SW 1271 (cell line): ENCODE measurements around the gene CDH23.
"Not testable (repeated sequence)": the region's sequence is repeated elsewhere in the genome, so short reads cannot be mapped to it uniquely, and the experiment has no call there.

Experiments
- DNase-seq, 2 experiments: peaks; one replicate each; lab custom pipeline; 2025; lab: John Stamatoyannopoulos, UW

The CDH23 gene

DNA sequence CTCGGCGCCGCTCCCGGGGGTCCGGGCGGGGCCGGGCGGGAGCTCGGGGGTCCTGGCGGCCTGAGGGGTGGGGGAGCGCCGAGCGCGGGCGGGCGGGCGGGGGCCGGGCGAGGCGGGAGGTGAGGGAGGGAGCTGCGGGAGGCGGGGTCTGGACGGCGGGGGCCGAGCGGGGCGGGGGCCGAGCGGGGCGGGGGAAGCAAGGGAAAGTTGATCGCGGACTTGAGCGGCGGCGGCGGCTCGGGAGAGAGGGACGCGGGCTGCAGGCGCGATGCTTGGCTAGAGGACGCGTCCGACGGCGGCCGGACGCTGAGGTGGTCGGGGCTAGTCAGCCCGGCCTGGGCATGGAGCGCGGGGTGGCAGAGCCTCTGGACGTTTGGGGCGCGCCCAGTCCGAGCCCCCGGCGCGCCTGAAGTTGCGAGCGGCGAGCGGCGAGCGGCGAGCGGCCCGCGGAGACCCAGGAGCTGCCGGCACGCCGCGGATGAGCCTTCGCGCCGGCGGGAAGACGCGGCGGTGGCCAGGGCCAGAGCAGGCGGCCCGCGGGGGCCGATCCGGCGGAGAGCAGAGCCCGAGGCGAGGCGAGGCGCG lies at the start of gene CDH23:
Gene CDH23 (plus strand): TSS at position 210 of the 585 bp plus-strand sequence. CDS start 42,912 bp downstream, outside the sequence.
- no peak for DNase-seq

DNA sequence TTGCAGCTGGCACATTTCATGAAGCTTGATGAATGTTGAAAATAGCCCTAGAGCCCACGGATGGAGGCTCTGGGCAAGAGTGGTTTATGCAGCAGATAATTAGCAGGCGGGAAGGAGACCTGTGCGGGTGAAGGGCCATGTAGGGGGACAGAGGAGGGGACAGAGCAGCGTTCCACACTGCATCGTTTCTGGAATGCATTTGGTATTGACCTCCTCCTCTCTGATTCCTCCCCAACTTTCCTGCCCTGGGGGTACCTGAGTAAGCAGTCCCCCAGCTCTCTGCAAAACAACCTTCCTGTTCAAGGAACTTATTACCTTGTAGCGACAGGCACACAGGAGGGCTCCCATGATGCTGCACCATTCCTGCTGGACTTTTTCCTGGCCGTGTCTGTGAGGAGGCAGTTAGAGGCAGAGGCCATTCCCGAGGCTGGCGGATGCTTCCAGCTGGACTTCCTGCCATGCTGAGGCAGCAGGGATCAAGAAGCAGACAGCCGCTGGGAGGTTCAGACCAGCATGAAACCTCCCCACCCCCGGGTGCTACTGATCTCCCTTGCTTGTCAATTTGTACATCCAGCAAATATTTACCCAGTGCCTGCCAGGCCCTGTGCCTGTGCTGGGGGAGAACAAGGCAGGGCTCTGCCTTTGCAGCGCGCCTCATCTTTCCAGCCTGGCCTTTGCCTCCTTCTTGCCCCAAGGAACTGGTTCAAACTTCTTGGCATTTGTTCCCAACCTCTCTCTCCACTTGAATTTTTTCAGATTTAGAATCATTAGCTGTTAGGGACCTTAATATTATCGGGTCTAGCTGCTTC lies 48.9 kb upstream of the CDH23 start:
- no peak for DNase-seq

DNA sequence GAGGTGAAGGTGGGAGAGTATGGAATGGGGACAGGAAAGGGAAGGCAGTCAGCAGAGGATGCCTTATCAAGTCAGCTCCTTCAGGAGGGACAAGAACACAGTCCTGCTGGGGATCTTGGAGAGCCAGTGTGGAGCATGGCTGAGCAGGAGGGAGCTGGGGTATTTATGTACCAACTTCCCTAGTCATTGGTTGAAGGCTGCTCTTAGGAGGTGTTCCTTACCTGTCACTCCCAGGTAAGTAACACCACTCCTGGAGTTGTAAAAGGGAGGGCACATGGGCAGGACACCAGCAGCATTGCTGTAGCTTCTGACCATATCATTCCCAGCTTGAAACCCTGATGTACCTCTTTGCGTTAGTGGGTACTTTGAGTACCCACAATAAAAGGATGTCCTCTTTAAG lies 47.9 kb upstream of the CDH23 start:
- DNase-seq = no peak

DNA sequence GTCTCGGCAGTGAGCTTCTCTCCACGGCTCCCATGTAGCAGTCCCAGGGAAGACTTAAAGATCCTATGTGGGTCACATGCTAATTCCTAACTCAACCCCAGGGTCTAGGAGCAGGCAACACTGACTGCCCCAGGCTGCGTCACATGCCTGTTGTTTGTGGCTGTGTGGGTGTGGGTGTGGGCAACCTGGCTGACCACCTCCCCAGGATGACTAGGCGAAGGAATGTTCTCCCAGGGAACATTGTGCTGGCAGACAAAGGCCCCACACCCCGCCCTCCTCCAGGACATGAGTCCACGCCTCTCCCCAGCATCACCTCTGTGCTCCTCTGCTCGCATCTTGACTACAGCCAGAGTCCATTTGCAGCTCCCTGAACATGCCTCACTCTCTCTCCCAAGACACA lies 47.3 kb upstream of the CDH23 start:
- DNase-seq = no peak

DNA sequence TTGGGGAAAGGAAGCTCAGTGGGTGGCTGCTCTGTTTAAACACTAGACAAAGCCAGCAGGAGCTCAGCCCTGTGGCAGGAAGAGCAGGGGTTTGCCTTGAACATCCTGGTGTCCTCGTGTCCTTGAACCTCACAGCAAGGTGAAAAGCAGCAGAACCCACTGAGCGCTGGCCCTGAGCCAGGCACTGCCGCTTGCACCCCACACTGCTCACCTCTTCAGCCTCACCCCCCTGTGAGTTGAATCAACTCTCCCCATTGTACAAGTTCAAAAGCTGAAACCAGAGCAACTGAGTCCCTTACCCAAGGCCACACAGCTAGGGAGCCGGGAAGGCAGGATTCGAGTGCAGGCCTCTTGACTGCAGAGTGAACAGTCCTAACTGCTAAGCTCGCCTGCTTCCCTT lies 45.6 kb upstream of the CDH23 start:
- DNase-seq = no peak

DNA sequence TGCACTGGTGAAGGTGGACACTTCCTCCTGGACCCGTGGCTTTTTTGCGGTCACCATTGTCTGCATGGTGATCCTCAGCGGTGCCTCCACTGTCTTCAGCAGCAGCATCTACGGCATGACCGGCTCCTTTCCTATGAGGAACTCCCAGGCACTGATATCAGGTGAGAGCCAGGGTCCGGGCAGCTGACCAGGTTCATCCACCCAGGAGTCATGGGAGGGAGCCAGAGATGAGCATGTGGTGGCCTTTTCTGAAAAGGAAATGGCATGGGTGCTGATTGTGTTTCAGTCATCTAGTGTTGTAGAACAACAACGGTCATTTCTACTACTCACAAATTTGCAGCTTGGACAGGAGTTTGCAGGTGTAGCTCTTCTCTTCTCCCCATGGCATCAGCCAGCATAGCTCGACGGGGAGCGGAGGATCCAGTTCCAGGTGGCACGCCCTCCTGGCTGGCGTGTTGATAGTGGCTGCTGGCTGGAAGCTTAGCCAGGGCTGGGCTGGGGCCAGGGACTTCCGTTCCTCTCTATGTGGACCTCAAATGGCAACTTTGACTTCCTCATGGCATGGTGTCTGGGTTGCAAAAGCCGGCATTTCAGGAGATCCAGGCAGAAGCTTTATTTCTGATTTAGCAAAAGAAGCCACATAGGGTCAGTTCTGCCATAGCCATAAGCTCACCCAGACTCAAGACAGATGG lies 44.9 kb upstream of the CDH23 start:
- no peak for DNase-seq

DNA sequence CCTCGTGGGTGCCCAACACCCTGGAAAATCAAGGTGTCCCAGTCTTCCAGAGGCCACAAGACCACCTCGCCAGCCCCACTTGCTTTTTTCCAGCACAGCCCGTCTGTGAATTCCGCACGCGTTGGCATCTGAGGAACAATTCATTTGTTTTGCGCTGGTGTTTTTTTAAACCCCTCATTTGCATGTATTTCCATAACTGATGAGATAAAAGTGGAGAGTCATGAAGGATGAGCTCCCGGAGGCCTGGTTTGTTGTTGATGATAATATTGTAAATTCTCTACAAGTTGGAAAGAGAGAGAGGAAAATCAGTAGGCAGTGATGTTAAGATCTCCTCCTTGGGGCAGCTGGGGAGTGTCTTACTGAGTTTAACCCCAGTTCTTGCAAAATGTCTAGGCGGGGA lies 43.1 kb upstream of the CDH23 start:
- DNase-seq = no peak

DNA sequence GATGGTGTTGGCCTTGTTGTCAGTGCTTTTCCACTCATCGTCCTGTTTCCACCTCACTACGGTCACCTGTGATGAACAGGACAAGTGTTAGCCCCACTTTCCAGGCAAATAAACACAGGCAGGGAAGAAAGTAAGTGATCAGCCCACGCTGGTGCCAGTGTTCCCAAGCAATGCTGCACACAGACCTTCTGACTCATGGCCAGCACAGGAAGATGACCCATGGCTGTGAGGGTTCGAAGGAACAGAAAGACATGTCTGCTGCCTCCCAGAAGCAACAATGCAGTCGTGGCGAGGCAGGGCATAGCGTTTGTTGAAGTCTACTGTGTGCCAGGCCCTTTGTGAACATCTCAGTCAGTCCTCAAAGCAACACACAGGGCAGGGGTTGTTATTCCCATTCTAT lies 41.9 kb upstream of the CDH23 start:
- DNase-seq = no peak

DNA sequence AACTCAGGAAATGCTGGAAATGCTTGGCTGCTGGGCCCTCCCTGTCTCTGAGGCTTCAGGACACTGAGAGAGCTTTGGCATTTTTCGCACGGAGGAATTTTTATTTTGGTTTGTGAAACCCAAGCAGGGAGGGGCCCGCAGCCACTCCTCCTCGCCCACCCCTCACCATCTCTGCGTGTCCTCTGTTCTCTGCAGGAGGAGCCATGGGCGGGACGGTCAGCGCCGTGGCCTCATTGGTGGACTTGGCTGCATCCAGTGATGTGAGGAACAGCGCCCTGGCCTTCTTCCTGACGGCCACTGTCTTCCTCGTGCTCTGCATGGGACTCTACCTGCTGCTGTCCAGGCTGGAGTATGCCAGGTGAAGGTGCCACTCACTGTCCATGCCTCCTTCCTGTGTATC lies 40.8 kb upstream of the CDH23 start:
- DNase-seq = no peak

DNA sequence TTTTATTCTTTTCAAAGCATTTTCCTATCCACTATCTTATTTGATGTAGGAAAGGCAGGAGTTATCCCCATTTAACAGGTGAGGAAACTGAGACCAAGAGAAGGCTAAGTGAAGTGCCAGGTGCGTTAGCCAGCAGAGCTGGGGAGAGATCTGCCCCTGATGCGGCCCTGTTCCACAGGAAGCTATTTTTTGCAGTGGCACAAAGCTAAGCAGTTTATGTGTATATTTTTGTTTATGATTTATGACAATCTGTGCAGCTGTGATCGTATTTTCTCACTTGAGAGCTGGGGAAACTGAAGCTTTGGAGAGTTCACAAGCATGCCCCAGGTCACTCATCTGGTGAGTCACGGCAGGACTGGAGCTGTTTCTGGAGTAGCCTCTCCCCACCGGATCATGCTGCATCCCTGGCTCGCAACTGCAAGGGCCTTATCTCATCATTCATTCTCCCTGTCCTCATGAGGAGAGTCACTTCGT lies 38.9 kb upstream of the CDH23 start:
- no peak for DNase-seq

DNA sequence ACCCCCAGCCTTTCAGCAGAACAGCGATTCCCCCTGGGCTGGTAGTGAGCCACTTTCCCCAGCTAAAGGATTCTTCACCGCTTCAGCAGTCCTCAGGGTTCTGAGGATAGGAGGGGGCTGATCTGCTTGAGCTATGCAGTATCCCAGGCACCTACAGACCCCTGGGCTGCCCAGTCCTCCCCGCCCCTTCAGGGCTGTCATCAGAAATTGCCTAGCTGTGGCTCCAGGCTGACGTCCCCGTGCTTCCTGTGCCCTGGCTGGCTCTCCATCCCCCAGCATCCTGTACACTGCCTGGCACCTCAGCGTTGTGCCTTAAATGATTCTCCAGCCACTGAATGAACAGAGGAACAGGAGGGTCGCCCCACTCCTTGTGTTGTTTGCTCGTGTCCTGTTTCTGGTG lies 38.4 kb upstream of the CDH23 start:
- DNase-seq = no peak

DNA sequence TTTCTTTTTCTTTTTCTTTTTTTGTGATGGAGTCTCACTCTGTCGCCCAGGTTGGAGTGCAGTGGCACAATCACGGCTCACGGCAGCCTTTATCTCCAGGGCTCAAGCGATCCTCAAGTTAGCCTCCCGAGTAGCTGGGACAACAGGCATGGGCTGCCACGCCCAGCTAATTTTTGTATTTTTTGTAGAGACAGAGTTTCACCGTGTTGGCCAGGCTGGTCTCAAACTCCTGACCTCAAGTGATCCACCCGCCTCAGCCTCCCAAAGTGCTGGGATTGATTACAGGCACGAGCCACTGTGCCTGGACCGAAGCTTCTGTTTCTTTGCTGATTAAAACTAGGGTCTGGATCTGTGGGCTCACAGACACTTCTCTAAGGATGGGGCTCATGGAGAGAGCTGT lies 37.8 kb upstream of the CDH23 start:
- DNase-seq = not testable (repeated sequence)

DNA sequence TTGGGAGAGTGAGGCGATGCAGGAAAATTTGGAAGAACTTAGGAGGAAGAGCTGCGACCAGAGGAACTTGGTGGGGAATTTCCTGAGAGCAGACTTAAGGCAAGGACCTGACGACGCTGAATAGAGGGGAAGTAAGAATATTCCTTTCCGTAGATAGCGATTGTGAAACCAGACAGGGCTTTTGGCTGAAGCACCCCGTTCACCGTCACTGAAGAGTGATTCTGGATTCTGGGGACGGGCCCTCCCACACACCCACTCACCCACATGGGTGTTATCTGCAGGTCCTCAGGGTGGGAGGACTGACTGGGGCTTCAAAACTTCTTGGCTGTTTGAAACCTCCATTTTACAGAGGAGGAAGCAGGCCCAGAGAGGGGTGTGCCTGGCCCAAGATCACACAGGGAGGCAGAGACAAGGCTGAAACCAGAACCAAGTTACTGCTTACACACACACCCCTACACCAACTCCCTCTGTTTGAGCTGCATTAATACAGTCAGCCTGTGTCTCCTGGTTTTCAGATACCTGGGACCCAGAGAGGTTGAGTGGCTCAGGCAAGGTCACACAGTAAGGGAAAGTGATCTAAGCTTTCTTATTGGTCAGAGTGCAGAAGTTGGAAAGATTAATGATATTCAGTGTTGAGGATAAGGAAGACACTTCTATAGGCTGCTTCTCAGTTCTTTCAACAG lies 37.2 kb upstream of the CDH23 start:
- no peak for DNase-seq

DNA sequence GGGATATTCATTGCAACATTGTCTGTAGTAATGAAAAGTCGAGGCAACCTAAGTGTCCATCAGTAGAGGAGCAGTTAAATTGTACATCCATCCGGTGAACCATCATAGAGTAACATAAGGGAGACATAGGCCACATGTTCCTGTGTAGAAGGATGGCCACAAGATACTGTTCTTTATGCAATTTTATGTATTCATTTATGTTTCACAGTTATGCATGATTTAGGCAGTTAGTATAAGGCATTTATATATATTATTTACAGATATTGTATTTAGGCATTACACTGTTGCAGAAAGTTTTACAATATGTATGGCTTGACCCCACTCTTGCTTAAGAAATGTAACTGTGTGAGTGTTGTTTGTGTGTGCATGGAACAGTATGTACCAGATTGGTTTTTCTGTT lies 36.0 kb upstream of the CDH23 start:
- no peak for DNase-seq

DNA sequence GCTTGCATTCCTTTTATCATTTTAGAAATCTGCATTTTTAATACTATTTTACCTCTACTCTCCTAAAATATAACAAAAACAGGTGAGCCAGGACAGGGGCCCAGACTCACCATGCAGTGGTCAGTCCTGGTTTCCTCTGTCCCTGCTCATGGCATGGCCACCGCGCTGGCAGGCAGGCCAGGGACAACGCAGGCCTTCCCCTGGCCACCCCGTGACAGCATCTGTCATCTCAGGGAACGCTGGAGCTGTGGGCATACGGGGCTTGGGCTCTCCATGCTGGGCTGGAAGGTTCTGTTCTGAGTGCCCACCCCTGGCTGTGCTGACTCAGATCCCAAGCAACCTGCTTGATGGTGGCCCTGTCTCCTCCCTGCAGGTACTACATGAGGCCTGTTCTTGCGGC lies 35.1 kb upstream of the CDH23 start:
- DNase-seq = no peak

DNA sequence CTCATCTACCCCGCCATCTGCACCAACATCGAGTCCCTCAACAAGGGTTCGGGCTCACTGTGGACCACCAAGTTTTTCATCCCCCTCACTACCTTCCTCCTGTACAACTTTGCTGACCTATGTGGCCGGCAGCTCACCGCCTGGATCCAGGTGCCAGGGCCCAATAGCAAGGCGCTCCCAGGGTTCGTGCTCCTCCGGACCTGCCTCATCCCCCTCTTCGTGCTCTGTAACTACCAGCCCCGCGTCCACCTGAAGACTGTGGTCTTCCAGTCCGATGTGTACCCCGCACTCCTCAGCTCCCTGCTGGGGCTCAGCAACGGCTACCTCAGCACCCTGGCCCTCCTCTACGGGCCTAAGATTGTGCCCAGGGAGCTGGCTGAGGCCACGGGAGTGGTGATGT lies 34.6 kb upstream of the CDH23 start:
- DNase-seq = no peak

DNA sequence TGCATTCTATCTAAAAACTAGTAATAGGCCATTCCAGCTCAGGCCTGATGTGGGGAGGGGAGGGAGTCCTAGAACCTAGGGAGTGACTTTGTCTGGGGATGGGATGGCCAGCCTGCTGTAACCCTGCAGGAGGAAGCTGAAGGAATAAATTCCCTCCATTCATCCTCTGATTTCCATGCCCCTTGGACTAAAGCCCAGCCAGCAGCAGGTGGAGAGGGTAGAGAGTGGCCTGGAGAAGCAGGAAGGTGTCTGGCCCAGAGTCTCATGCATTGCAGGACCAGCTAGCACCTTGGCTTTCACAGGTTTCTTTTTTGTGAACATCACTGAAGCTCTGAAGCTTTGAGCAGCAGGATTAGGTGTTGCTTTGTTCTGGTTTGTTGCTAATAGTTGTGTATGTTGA lies 32.8 kb upstream of the CDH23 start:
- no peak for DNase-seq

DNA sequence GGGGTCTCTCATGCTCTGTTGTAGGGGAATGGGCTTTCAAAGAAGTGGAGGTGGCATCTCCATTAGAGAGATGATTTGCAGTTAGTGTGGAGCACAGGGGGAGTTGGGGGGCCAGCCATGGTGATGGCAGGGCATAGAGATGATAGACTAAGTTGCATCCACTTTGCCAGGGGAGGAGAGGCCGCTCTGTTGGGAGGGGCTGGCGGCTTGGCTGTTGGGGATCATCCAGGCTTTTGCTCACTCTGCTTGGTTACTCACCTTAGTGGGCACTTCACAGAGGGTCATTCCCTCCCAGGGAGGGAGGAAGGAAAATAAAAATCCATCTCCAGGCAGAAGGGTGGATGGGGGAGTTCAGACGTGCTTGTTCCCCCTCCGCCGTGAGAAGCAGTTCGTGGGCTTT lies 31.4 kb upstream of the CDH23 start:
- no peak for DNase-seq

DNA sequence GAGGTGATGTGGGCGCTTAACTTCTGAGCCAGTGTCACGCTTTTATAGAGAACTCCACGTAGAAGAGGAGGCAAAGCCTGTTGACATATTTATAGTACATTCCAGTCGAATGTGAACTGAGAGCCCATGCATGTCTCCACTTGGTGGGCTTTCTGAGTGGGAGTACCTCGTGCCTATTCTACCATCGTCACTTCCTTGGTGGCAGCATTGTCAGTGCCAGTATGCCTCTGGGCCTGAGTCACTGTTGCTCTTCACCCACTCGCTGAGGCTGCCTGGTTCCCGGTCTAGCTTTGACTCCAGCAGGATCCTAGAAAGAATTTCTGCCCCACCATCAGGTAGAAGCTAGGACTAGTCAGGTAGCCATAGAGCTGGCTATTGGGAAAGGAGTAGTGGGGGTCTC lies 30.0 kb upstream of the CDH23 start:
- no peak for DNase-seq

DNA sequence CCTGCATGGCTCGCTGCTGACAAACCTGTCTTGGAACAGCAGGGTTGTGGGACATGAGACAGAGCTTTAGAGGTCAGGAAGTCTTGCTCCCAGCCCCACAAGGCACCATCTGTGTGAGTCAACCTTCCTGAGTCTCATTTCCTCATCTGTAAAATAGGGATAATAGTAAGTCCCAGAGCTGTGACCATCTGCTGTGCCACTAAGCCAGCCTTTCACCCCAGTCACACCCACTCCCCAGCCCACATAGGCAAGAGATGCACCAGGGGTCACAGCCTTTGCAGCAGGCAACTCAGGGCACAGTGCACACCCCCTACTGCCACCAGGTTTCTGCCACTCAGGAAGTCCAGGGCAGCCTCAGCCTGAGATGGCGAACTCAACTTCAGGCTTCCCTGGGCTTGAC lies 29.4 kb upstream of the CDH23 start:
- DNase-seq = no peak

DNA sequence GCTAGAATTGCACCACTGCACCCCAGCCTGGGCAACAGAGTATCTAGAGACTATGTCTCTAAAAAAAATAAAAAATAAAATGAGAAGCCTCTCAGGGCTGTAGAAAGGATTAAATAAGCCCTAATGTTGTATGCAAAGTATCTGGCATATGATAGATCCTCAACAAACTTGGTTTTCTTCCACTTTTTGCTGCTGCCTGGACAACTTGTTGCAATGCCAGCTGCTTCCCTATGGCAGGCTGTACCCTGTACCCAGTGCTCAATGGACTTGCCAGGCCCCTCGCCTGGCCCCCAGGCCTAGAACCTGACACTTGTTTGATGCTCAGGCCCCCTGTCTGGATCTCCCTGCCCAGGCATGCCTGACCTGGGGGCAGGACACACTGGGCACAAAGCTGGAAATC lies 28.5 kb upstream of the CDH23 start:
- no peak for DNase-seq

DNA sequence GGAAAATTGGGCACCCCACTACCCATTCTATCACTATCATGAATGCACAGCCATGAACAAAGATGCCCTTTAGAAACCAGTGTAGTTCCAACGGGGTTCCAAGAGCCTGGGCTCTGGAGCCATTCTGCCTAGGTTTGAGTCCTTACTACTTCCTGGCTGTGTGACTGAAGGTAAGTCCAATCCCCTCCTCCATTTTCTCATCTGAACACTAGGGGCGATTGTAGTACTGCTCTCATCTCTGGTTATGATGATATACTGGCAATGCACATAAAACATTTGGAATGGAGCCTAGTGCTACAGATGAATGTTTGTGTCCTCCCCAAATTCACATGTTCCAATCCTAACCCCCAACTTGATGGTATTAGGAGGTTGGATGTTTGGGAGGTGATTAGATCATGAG lies 28.1 kb upstream of the CDH23 start:
- no peak for DNase-seq

DNA sequence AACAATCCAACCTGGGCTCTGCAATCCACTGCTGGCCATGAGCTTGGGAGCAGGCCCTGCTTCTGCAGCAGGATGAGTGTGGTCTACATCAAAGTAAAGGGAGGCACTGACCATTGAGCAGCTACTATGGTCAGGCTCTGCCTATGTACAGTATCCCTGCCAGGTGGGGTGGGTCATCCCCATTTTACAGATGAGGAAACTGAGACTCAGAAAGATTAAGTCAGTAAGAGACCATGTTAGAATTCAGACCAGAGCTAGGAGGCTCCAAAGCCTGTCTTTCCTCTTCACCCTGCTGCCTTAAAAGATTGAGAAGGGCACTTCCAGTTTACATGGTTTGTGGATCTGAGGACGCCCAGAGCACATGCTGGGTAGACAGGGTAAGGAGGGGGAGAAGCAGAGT lies 27.1 kb upstream of the CDH23 start:
- DNase-seq = no peak
